ENCODE measurements around the gene DLGAP1. TPM values are rescaled to one million over a fixed set of nuclear protein-coding genes. Genes with fewer than 3 reads are reported as not detected.
"Not testable (repeated sequence)": the region's sequence is repeated elsewhere in the genome, so short reads cannot be mapped to it uniquely, and the experiment has no call there.

DLGAP1 gene
- total and polyA plus RNA-seq, 3 donors from 2014 or later: 18.6 to 93.8 (median 69.1) TPM

- intact Hi-C loops (cut with DNase I; ENCODE audit: low total_unique reads): no loop called here
- TF ChIP-seq POLR2A (IDR thresholded peaks at IDR 0.05): no peak
- no peak for TF ChIP-seq CTCF (IDR thresholded peaks at IDR 0.05)
- WGBS, 2 donors: 77 to 82% methylated on average over 1 of the region's 1 CpG
- H3K9me3 ChIP-seq: no peaks in the 10 kb centered on the region
- no peaks in the 10 kb centered on the region for H3K27me3 ChIP-seq
- H3K36me3 ChIP-seq (ENCODE audit: low read depth, missing control alignments): no peaks in the 10 kb centered on the region
- H3K4me1 ChIP-seq: no peaks in the 10 kb centered on the region
- H3K4me3 ChIP-seq: no peak overlapping the region
- DNase-seq: no peak
- H3K27ac ChIP-seq: no peak overlapping the region
These were observed 119.7 kb downstream of the DLGAP1 start for GRCh38 chr18:4335386-4335785.

DNA sequence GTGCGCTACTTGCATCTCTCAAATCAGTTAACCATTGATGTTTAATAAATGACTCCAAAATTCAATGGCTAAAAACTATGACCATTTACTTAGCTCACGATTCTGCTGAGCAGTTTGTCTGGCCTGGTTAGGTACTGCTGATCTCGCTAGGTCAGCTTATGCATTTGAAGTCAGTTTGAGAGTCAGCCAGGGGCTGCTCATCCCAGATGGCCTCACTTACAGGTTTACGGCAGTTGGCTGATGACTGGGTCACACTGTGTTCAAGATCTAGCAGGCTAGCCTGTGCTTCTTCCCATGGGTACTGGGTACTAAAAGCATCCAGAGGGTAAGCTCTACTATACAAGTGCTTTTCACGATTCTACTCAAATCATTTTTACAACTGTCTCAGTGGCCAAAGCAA, 122.1 kb downstream of the DLGAP1 start:
- H3K4me1 ChIP-seq: no peaks in the 10 kb centered on the region
- no peak overlapping the region for H3K27ac ChIP-seq
- DNase-seq: no peak
- WGBS, 2 donors: 81 to 83% methylated on average over 5 of the region's 5 CpGs
- H3K27me3 ChIP-seq: no peaks in the 10 kb centered on the region
- no peak overlapping the region for H3K4me3 ChIP-seq
- H3K9me3 ChIP-seq: no peaks in the 10 kb centered on the region
- no peaks in the 10 kb centered on the region for H3K36me3 ChIP-seq (ENCODE audit: low read depth, missing control alignments)
- intact Hi-C loops (cut with DNase I; ENCODE audit: low total_unique reads): no loop called here
- no peak for TF ChIP-seq CTCF (IDR thresholded peaks at IDR 0.05)

- Histone ChIP-seq H3K36me3 (ENCODE audit: low read depth, missing control alignments) (no peaks in the 10 kb centered on the region), H3K4me1 (peaks cover 5% of the 10 kb centered on the region), H3K27me3 (no peaks in the 10 kb centered on the region), H3K4me3 (no peak overlapping the region), H3K27ac (peak overlapping the region; percentile 63), H3K9me3 (no peaks in the 10 kb centered on the region)
- WGBS, 2 donors: 27 to 55% methylated on average over 3 of the region's 3 CpGs
- DNase-seq: no peak
- TF ChIP-seq POLR2A (IDR thresholded peaks at IDR 0.05): no peak
- no peak for TF ChIP-seq CTCF (IDR thresholded peaks at IDR 0.05)
- intact Hi-C loops (cut with DNase I; ENCODE audit: low total_unique reads): no loop called here
These were observed 135.1 kb downstream of the DLGAP1 start for GRCh38 chr18:4319738-4320677.

- 75 to 85% methylated on average over 5 of the region's 5 CpGs for WGBS, 2 donors
- no peak for DNase-seq
- Histone ChIP-seq H3K4me1 (peaks cover 5% of the 10 kb centered on the region), H3K27ac (no peak overlapping the region), H3K27me3 (no peaks in the 10 kb centered on the region), H3K4me3 (no peak overlapping the region), H3K36me3 (ENCODE audit: low read depth, missing control alignments) (no peaks in the 10 kb centered on the region), H3K9me3 (no peaks in the 10 kb centered on the region)
- no peak for TF ChIP-seq POLR2A (IDR thresholded peaks at IDR 0.05)
- intact Hi-C loops (cut with DNase I; ENCODE audit: low total_unique reads): no loop called here
These were observed 136.8 kb downstream of the DLGAP1 start for GRCh38 chr18:4318311-4318710.

GRCh38 chr18:4311945-4312344, 143.2 kb downstream of the DLGAP1 start:
- intact Hi-C loops (cut with DNase I; ENCODE audit: low total_unique reads): not testable (repeated sequence)
- 93 to 94% methylated on average over 4 of the region's 4 CpGs for WGBS, 2 donors

GRCh38 chr18:4311136-4311535, 144.0 kb downstream of the DLGAP1 start:
- Histone ChIP-seq H3K27ac (no peak overlapping the region), H3K27me3 (no peaks in the 10 kb centered on the region), H3K4me3 (no peak overlapping the region), H3K4me1 (no peaks in the 10 kb centered on the region), H3K9me3 (no peaks in the 10 kb centered on the region), H3K36me3 (ENCODE audit: low read depth, missing control alignments) (no peaks in the 10 kb centered on the region)
- 60 to 65% methylated on average over 1 of the region's 1 CpG for WGBS, 2 donors
- intact Hi-C loops (cut with DNase I; ENCODE audit: low total_unique reads): no loop called here
- DNase-seq: no peak
- TF ChIP-seq POLR2A (IDR thresholded peaks at IDR 0.05) (no peak), CTCF (IDR thresholded peaks at IDR 0.05) (no peak)

More at GRCh38 chr18:4311945-4312344, 143.2 kb downstream of the DLGAP1 start:
- H3K27ac ChIP-seq; H3K4me3 ChIP-seq; H3K9me3 ChIP-seq; H3K27me3 ChIP-seq; DNase-seq; H3K36me3 ChIP-seq (ENCODE audit: low read depth, missing control alignments); H3K4me1 ChIP-seq: not testable (repeated sequence)

Measured in testis (tissue), 3 donors.